GM19452 (cell line): ENCODE results near the gene SORCS2.

Experiments used
- ATAC-seq: cut with Tn5 transposase; IDR thresholded peaks from one replicate; pipeline ENCODE4 v1.9.1; 2021; ENCODE audit not compliant: unreplicated experiment

SORCS2 gene

GRCh38 chr4:7746351-7747061, 554.2 kb downstream of the SORCS2 start:
- no peak for ATAC-seq

- no peak for ATAC-seq
Observed at GRCh38 chr4:7747062-7747385, 554.7 kb downstream of the SORCS2 start.

- ATAC-seq, result no peak
Observed at GRCh38 chr4:7747566-7747965, 555.2 kb downstream of the SORCS2 start.

DNA sequence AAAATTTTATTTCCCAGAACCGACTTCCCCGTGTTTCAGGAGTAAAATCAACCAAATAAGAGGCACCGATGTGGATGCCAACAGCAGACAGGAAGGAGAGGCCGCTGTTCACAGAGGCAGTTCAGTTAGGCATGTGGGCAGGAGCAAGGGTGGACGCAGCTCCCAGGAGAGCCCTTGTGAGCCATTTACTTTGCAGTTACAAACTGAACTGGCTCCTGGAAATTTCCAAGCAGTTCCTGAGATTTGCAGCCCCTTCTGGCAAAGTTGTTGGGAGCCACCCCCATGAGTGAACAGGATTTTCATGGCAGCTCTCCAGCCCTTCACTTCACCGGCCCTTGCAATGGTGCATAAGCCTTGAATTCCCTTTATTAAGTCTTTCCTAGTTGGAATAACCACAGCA, 558.2 kb downstream of the SORCS2 start:
- no peak for ATAC-seq

DNA sequence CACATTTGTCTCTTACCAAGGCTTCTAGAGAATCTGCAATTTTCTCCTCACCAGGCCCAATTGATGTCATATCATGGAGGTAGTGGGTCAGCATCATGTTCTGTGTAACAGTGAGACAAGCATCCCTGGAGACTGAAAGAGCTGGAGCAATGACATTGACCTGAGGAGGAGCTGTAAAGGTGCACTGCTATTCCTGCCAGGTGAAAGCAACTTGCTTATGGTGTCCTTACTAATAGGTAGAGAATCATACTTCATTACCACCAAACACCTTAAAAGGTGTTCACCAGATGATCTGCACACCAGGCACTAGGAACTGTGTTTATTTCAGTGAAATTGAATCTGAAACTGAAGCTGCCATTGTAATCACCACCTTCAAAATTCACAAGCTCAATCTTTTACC, 558.6 kb downstream of the SORCS2 start:
- no peak for ATAC-seq

DNA sequence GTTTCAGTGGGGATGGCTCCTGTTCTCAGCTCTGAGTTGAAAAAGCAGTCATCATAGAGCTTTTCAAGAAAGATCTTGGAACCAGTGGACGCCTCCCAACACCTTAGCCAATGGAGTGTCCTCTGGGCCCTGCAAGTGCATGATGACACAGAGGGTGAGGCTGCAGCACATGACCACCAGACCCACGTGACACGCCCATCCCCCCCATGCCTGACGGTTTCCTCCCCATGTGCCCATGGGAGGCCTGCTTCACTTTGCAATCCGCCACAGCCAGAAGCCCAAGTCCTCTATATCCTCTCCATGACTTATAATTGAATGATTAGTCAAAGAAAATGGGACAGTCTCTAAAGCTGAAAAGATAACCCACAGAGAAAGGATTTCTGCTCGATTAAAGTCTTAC, 560.3 kb downstream of the SORCS2 start:
- no peak for ATAC-seq

DNA sequence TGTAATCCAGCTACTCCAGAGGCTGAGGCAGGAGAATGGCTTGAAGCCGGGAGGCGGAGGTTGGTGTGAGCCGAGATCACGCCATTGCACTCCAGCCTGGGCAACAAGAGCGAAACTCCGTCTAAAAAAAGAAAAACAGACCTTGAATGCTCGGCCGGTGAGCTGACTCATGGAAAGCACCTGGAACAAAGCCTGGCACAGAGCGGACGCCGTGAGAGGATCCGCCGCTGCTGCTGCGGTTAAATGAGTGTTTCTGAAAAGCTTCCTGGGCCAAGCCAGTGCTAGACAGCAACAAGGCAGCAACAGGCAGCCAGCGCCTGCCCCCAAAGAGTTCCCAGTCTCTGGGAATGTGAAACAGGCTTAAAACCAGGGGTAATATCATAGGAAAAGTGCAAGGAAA, 560.9 kb downstream of the SORCS2 start:
- no peak for ATAC-seq

- ATAC-seq, result no peak
Observed at GRCh38 chr4:7753931-7754465, 561.7 kb downstream of the SORCS2 start.

DNA sequence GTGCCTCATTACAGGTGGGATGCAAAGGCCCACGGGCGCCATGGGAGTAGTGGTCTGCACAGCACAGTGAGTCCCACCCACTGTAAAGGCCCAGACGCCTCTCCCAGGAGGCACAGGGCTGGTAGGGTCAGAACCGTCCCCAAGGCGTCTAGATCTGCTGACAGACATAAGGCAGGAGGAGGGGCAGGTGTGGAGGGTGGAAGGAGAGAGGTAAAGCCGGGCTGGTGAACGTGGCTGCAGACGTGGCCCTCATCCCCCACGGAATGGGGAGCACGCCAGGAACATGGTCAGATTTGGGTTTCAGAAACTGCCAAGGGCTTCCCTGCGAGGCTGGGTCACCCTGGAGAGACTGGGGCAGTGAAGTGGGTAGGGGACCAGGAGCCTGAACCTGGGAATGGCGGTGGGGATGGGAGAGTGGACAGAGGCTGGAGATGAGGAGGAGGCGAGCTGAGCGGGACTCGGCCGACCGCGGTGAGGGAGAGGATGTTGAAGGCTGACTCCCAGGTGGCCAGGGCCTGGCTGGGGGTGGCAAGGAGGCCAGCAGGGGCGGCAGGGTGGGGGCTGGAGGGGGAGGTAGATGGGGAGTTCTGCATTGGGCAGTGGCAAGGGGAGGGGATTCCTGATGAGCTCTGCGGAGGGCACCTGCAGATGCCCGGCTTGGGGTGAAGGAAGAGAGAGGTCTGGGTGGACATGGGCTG, 562.4 kb downstream of the SORCS2 start:
- no peak for ATAC-seq

DNA sequence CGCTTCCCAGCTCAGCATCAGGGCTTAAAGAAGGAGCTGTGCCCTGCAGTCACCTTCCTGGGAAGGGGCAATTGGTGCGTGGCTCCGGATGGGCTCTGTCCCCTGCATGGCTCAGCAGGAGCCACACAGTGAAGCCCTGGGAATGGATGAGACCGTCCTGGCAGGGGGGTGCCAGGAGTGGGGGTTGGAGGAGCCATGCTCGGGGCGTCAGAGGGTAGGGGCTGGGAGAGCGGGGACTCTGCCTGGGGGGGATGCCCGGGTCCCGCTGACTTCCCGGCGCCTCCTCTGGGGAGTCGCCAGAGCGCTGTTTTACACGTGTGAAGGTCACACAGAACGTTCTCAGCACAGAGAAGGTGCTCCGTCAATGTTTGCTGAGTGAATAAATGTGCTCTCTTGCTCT, 563.2 kb downstream of the SORCS2 start:
- no peak for ATAC-seq

GRCh38 chr4:7756071-7756470, 563.7 kb downstream of the SORCS2 start:
- ATAC-seq, result no peak

GRCh38 chr4:7756561-7757355, 564.4 kb downstream of the SORCS2 start:
- no peak for ATAC-seq

GRCh38 chr4:7757501-7758471, 565.4 kb downstream of the SORCS2 start:
- no peak for ATAC-seq

- ATAC-seq, result no peak
Observed at GRCh38 chr4:7758476-7758875, 566.1 kb downstream of the SORCS2 start.

- no peak for ATAC-seq
Observed at GRCh38 chr4:7759216-7759615, 566.9 kb downstream of the SORCS2 start.

- no peak for ATAC-seq
Observed at GRCh38 chr4:7759635-7760034, 567.3 kb downstream of the SORCS2 start.

- no peak for ATAC-seq
Observed at GRCh38 chr4:7760228-7760627, 567.9 kb downstream of the SORCS2 start.

DNA sequence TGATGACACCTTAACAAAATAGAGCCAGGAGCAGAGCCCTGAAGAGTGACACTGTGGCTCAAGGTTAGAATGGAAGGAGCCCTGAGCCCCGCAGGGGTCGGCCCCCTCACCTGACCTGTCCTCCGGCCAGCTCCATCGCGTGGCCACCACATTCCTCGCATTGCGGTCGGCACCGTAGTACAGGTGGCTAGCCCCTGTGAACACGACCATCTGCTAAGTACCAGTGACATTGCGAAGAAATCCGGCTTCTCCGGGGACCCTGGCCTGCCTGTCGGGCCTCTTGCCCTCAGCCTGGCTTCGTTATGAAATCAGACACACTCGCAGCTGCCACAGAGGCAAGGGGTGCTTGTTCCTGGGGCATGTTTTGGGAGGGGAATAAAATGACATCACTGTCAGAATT, 568.4 kb downstream of the SORCS2 start:
- no peak for ATAC-seq

DNA sequence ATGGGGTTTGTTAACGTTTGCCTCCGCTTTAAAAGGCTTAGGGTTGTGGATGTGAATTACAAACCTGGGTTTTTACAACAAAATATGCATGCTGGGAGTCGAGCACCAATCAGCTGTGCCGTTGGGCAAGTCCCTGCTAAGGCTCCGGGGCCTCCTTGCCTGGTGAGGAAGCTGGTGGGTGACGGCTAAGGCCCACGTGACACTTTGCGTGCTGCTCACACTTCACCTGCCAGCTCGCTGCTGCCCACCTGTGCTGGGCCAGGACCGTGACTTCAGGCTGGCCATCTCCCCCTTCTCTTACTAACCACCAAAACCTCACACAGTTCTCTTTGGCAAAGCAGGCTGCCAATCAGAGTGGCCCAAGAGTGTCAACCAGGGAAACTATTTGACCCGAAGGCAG, 569.0 kb downstream of the SORCS2 start:
- ATAC-seq, result no peak

DNA sequence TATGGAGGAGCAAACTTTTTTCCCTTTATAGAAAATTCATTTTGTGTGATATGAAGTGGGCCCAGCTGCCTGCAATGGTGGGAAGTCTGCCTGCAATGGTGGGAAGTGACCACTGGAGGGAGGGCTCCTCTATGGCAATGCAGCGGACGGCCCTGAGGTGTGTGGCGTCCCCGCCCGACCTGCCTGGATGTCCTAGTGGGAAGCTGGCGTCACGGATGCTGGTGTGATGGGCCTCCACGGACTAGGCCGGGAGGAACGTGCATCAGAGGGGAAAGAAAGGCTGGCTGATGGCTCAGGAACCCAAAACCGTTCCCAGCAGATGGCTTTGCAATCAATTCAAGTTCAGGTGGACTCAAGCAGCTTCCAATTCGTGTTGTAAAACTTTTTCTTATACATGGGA, 569.4 kb downstream of the SORCS2 start:
- ATAC-seq, result peak; percentile 78
